NOMO-1 treated with dmso at 0.1 percent for 144 hours (cell line): ENCODE data around the gene SFPQ.
"Not testable (repeated sequence)": the region's sequence is repeated elsewhere in the genome, so short reads cannot be mapped to it uniquely, and the experiment has no call there.

Experiments used
- DNase-seq: peaks from one replicate; lab custom pipeline; 2025; ENCODE audit not compliant: unreplicated experiment; lab: John Stamatoyannopoulos, UW

Gene SFPQ

GRCh38 chr1:35187816-35188342 lies 5.1 kb downstream of the SFPQ start:
- no peak for DNase-seq

DNA sequence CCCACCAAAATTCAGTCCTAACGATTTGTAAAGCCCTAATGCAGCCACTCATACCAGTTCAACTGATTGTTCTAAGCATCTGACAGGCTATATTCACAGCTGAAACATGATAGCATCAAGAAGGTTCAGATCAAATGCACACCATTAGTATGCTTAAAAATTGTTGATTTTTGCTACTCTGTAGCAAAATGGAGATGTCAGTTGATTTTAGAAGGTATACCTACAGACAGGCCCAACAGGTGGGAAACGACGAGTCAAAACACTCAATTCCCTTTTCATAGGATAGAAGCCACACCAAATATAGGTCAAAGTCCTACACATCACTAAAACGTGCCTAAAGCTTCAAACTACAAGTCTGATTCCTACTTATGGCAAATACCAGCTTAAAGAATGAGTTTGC lies 6.7 kb downstream of the SFPQ start:
- DNase-seq, result no peak

- DNase-seq, result no peak
Observed at GRCh38 chr1:35185200-35185599, 7.7 kb downstream of the SFPQ start.

DNA sequence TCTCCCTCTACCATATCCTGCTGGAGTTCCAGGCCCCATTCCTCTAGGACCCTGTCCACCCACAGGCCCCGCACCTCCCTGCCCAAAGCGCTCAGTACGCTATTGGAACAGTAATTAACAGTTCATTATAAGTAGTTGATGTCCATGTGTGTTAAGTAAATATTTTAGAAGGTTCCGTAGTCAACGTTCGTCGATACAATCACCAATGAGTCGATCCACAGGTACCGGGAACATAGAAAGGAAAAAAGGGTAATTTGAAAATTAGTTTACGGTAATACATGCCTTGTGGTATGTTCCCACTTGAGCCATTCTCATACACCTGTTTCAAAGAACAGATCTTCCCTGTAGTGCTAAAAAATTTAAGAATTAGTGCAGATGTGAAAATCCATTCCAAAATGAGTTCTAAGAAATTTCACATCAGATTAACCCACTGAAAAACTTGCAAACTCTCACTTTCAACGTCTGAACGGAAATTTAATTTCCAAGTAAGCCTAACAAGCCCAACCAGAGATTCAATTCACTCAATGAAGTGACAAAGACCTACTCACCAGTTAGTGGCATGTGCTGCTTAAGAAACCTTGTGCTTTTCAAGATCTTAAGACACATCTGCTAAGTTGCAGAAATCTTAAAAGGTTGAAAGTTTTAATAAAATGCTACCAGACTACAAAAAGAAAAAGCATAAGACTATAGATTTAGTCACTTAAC lies 8.3 kb downstream of the SFPQ start:
- no peak for DNase-seq

DNA sequence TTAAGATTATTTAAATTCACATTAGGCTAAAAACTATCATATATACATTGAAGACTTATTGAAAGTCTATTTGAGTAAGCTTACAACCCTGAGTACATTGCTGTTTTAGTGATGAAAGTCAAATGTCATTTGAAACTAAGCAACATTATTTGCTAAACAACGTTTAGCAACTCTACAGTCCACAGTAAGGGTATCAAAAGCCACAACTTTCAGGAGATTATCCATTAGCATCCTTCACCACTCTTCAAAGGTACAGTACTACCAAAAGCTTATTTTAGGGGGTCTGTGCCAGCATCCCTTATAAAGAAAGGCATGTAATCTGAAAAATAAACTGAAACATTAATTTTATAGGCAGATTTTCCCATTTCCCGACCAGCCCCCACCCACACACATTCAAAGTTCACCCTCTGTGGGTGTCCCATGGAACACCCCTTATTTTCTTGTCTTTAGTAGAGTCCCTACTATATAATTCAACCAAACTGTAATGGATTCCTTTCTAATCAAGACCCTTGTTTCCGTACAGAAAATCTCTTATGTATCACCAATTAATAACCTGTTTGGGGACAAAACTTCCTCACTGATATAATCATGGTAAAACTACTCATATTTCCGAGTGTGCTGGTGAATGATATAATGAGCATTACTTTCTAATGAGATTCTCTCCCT lies 11.0 kb downstream of the SFPQ start:
- DNase-seq, result no peak

DNA sequence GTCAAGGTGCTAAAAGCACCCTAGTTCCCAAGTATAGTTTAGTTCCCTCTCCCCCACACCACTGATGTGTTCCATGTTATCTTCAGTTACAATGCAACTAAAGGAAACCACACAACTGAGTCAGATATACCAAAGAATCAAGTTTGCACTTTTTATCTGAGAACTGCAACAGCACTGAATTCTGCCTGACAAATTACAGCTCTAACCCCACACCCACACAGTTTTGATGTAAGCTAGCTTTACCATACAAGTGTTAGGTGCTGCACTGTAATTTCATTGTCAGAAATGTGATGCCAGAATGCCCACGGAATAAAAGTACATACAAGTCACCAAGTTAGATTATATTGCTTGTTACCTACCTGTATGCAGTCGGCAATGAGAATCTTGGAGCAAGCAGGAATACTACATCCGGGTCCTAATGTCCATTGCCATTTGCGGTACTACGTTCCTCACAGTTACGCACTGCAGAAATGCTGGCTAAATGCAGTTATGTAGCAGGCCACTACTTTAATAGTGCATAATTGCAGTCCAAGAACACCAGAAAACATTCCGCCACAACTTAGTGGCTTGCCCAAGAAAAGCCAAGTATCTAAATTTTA lies 12.1 kb downstream of the SFPQ start:
- no peak for DNase-seq

DNA sequence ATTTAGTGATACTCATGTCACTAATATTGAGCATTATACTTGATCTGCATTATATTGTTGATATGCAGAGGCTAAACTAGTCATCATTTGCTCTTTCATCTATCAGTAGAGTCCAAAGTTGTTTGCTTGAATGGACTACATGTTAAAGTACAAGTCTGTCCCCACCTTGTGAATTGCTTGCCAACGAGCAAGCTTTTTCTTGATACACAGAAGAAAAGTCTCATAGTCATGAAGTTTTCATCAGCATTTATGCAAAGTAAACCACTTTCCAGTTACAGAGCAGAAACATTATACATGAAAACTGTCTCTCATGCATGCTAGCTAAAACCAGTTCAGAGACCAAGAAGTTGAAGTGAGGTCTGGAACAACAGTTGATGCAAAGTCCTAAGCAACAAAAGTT lies 13.0 kb downstream of the SFPQ start:
- DNase-seq, result no peak

GRCh38 chr1:35178874-35179380 lies 14.0 kb downstream of the SFPQ start:
- DNase-seq, result no peak

GRCh38 chr1:35178295-35178695 lies 14.7 kb downstream of the SFPQ start:
- DNase-seq, result no peak

GRCh38 chr1:35177237-35177786 lies 15.6 kb downstream of the SFPQ start:
- no peak for DNase-seq

GRCh38 chr1:35175602-35176001 lies 17.3 kb downstream of the SFPQ start:
- no peak for DNase-seq

DNA sequence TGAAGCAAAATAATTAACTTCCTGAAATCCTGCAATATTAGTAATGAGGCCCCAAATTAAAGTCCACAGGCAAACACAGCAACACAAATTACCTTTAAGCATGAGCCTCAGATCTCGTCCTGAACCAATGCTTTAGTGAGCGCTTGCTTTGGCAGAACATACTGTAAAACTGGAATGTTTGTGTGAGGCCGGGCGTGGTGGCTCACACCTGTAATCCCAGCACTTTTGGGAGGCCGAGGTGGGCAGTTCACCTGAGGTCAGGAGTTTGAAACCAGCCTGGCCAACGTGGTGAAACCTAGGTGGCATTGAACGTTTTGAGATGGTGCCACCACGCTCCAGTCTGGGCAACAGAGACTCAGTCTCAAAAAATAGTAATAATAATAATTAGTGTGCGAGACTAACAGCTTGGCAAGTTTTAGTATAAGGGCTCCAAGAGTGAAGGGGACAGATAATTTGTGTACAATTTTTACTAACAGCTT lies 17.8 kb downstream of the SFPQ start:
- no peak for DNase-seq

DNA sequence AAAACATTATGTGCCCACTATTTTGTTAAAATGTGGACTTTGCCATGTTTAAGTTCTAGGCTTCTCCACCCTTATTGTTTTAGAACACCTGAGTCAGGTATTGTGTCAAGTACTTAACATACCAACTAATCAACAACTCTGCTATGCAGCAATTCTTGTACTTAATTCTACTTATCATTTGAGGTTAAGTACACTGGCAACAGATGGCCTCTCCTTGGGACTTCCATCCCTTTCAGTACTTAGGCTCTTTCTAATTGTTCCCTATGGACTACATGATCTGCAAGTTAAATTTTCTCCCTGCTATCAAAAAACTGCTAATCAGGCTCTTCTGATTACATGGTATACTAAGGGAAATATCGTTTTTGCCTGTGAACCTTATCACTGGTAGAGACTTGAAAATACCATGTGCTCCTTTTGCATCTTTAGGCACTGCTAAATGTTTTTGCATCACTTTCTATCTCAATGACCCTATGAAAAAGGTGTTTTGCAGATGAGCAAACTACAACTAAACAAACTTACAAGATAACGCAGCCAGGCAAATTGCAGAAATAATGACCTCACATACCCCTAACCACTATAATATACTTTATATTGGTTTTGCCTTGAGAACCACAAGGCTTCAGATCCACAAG lies 18.9 kb downstream of the SFPQ start:
- DNase-seq, result no peak

GRCh38 chr1:35173491-35173890 lies 19.5 kb downstream of the SFPQ start:
- DNase-seq, result no peak

- DNase-seq, result no peak
Observed at GRCh38 chr1:35172022-35172421, 20.9 kb downstream of the SFPQ start.

DNA sequence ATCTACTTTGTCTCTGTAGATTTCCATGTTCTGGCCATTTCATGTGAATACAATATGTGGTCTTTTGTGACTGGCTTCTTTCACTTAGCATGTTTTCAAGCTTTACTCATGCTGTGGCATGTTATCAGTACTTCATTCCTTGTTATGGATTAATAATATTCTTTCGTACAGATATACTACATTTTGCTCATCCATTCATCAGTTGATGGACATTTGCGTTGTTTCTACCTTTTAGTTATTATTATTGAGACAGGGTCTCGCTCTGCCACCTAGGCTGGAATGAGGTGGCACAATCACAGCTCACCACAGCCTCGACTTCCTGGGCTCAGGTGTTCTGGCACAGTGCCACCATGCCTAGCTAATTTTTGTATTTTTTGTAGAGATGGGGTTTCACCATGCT lies 21.4 kb downstream of the SFPQ start:
- DNase-seq, result no peak

DNA sequence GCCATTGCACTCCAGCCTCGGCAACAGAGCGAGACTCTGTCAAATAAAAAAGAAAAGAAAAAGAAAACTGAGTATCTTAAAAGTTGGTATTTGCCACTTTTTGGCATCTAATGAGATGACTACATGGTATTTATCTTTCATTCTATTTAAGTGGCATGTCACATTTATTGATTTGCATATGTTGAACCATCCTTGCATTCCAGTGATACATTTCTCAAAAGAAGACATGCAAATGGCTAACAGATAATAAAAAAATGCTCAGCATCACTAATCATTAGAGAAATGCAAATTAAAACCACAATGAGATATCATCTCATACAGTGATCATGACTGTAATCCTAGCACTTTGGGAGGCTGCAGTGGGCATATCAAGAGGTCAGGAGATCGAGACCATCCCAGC lies 28.1 kb downstream of the SFPQ start:
- DNase-seq, result no peak

GRCh38 chr1:35151220-35151619 lies 41.7 kb downstream of the SFPQ start:
- no peak for DNase-seq

GRCh38 chr1:35145892-35146549 lies 46.9 kb downstream of the SFPQ start:
- not testable (repeated sequence) for DNase-seq

GRCh38 chr1:35143737-35144508 lies 49.0 kb downstream of the SFPQ start:
- DNase-seq, result no peak
